ENCODE results near the gene TM7SF3. TPM values are rescaled to one million over a fixed set of nuclear protein-coding genes. Genes with fewer than 3 reads are reported as not detected.

The TM7SF3 gene
- total RNA-seq, 4 donors from 2014 or later: 78.6 to 124 (median 119) TPM

- Histone ChIP-seq H3K27ac (peak overlapping the region in 1 of 4 donors; percentile 20), H3K4me3 (no peak overlapping the region), H3K9me3 (no peaks in the 10 kb centered on the region), H3K4me1 (peaks cover 4 to 72% (median 19%) of the 10 kb centered on the region in 4 donors), H3K36me3 (no peaks in the 10 kb centered on the region), H3K27me3 (no peaks in the 10 kb centered on the region)
- DNase-seq (ENCODE audit: low spot score in 2 of 2): no peak
- WGBS, 2 donors: 26% methylated on average over 1 of the region's 1 CpG
- TF ChIP-seq POLR2A (IDR thresholded peaks at IDR 0.05) (no peak), EP300 (IDR thresholded peaks at IDR 0.05) (no peak), CTCF (IDR thresholded peaks at IDR 0.05) (no peak)
These were observed 4.3 kb downstream of the TM7SF3 start for GRCh38 chr12:27009881-27010301.

- H3K4me3 ChIP-seq: no peak overlapping the region
- no peaks in the 10 kb centered on the region for H3K36me3 ChIP-seq
- peaks cover 2 to 77% (median 14%) of the 10 kb centered on the region in 4 donors for H3K4me1 ChIP-seq
- no peaks in the 10 kb centered on the region for H3K27me3 ChIP-seq
- no peak for TF ChIP-seq POLR2A (IDR thresholded peaks at IDR 0.05)
- TF ChIP-seq CTCF (IDR thresholded peaks at IDR 0.05): no peak
- TF ChIP-seq EP300 (IDR thresholded peaks at IDR 0.05): no peak
- DNase-seq (ENCODE audit: low spot score in 2 of 2): no peak
- no peak overlapping the region for H3K27ac ChIP-seq
- H3K9me3 ChIP-seq: no peaks in the 10 kb centered on the region
- WGBS, 2 donors: 88 to 90% methylated on average over 5 of the region's 5 CpGs
These were observed 6.1 kb downstream of the TM7SF3 start for GRCh38 chr12:27008081-27008480.

- no peak for DNase-seq (ENCODE audit: low spot score in 2 of 2)
- no peaks in the 10 kb centered on the region for H3K27me3 ChIP-seq
- peaks cover 0 to 65% (median 6%) of the 10 kb centered on the region in 4 donors for H3K4me1 ChIP-seq
- WGBS, 2 donors: 85 to 86% methylated on average over 2 of the region's 2 CpGs
- H3K4me3 ChIP-seq: no peak overlapping the region
- no peaks in the 10 kb centered on the region for H3K9me3 ChIP-seq
- H3K36me3 ChIP-seq: no peaks in the 10 kb centered on the region
- no peak for TF ChIP-seq CTCF (IDR thresholded peaks at IDR 0.05)
- TF ChIP-seq EP300 (IDR thresholded peaks at IDR 0.05): no peak
- TF ChIP-seq POLR2A (IDR thresholded peaks at IDR 0.05): no peak
- H3K27ac ChIP-seq: no peak overlapping the region
These were observed 7.3 kb downstream of the TM7SF3 start for GRCh38 chr12:27006797-27007467.

- no peak for DNase-seq (ENCODE audit: low spot score in 2 of 2)
- TF ChIP-seq EP300 (IDR thresholded peaks at IDR 0.05) (no peak), CTCF (IDR thresholded peaks at IDR 0.05) (no peak), POLR2A (IDR thresholded peaks at IDR 0.05) (no peak)
- H3K36me3 ChIP-seq: peaks cover 0 to 3% (median 0%) of the 10 kb centered on the region in 3 donors
- no peaks in the 10 kb centered on the region for H3K27me3 ChIP-seq
- H3K9me3 ChIP-seq: no peaks in the 10 kb centered on the region
- H3K4me1 ChIP-seq: peaks cover 0 to 56% (median 4%) of the 10 kb centered on the region in 4 donors
- H3K4me3 ChIP-seq: no peak overlapping the region
- no peak overlapping the region for H3K27ac ChIP-seq
- WGBS, 2 donors: 80 to 85% methylated on average over 2 of the region's 2 CpGs
These were observed 8.7 kb downstream of the TM7SF3 start for GRCh38 chr12:27005495-27005894.

All from tibial nerve (tissue), 4 donors.